AG08395 (cell line): ENCODE measurements around the gene C9orf78.

Experiments
- DNase-seq: peaks from one replicate; pipeline ENCODE4 v3.0.0; 2012; ENCODE audit warnings: mixed read lengths, low spot score

The C9orf78 gene, protein sequence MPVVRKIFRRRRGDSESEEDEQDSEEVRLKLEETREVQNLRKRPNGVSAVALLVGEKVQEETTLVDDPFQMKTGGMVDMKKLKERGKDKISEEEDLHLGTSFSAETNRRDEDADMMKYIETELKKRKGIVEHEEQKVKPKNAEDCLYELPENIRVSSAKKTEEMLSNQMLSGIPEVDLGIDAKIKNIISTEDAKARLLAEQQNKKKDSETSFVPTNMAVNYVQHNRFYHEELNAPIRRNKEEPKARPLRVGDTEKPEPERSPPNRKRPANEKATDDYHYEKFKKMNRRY

DNA sequence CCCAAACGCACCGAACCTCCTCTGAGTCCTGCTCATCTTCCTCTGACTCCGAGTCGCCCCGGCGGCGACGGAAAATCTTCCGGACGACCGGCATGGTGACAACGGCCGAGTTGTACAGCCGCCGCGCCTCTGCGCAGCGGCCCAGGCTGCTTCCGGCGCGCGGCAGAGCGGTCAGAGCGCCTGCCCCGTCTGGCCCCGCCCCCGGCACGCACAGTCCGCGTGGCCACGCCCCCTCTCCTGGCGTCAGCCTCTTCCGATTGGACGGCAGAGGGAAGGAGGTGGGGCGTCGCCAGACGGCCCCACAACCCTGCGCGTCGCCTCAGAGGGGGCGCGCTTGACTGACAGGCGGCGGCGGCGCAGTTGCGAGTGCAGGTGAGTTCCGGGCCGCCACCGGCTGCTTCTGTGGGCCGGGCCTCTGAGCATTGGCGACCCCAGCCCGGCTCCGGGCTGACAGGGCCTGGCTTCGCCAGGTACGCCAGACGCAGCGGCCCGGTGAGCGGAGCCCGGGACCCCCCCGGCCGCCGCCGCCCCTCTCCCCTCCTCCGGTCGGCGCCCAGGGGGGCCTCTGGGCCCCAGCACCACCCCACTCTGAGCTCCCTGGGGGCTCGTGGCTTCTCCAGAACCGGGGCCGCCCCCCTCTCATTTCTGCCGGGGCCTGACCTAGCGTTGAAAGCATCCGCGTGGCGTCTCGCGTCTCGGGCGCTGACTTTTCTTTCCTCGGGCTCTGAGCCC is at the start of gene C9orf78, which contains the start of gene USP20:
Gene C9orf78 (minus strand): TSS at position 148 of the 732 bp plus-strand sequence. CDS start 54 bp downstream, at position 94.
Gene USP20 (plus strand): TSS at position 331 of the 732 bp plus-strand sequence. CDS start 17,098 bp downstream, outside the sequence.
- peak; percentile 99 for DNase-seq

DNA sequence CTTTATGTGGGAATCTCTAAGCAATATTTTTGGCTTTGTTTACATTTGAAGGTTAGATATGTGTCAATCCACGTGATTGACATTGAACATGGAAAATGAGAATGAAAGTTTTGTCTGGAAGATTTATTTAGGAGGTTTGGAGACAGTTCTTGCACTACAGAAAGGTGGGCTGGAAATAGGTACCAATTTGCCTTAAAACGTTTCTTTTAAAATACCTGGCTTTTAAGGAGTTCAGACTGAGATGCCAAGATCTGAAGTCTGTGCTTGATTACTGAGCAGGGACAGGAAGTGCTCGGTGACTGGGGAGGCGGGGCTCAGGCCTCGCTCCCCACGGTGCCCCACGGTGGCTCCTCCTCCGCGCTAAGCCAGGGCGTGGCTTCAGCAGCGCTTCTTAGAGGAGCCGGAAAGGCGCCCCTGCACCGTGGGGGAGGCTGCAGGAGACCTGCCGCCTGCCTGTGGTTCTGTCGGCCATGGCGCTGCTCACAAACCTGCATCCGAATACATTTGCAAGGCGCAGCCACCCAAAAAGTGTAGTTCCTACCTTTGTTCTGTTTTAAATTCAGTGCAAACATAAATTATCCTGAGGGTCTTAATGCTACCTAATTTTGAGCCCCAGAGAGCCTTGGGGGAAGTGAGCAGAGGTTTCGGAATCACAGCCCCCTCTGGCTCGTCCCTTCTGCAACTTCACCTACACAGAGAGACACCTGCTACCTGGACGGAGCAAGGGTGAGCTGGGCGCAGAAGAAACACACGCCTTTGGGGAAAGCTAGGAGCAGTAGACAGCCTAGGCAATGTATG is 49.3 kb upstream of the C9orf78 start:
- DNase-seq, result peak; percentile 90

- no peak for DNase-seq
These were observed 46.7 kb upstream of the C9orf78 start for GRCh38 chr9:129881547-129882324.

GRCh38 chr9:129880654-129881546 is 45.8 kb upstream of the C9orf78 start:
- DNase-seq, result no peak

GRCh38 chr9:129879991-129880653 is 45.0 kb upstream of the C9orf78 start:
- no peak for DNase-seq

GRCh38 chr9:129879103-129879699 is 44.1 kb upstream of the C9orf78 start:
- no peak for DNase-seq

- DNase-seq, result no peak
These were observed 43.2 kb upstream of the C9orf78 start for GRCh38 chr9:129878291-129878690.

- DNase-seq, result no peak
These were observed 41.7 kb upstream of the C9orf78 start for GRCh38 chr9:129876815-129877214.

- DNase-seq, result no peak
These were observed 40.8 kb upstream of the C9orf78 start for GRCh38 chr9:129875687-129876395.

DNA sequence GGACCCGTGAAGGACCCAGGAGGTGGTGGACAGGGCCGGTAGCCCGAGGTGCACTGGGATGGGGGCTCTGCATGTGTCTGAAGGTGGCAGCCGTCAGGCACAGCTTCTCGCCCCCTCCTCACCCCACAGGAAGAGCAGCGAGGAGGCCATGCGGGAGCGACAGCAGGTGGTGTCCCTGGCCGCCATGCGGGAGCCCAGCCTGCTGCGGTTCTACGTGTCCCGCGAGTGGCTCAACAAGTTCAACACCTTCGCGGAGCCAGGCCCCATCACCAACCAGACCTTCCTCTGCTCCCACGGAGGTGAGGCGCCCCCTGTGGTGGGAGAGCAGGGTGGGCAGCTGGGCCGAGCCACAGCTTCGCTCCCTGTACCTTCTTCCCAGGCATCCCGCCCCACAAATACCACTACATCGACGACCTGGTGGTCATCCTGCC is 40.1 kb upstream of the C9orf78 start:
- no peak for DNase-seq

GRCh38 chr9:129874261-129875101 is 39.4 kb upstream of the C9orf78 start:
- DNase-seq, result no peak

DNA sequence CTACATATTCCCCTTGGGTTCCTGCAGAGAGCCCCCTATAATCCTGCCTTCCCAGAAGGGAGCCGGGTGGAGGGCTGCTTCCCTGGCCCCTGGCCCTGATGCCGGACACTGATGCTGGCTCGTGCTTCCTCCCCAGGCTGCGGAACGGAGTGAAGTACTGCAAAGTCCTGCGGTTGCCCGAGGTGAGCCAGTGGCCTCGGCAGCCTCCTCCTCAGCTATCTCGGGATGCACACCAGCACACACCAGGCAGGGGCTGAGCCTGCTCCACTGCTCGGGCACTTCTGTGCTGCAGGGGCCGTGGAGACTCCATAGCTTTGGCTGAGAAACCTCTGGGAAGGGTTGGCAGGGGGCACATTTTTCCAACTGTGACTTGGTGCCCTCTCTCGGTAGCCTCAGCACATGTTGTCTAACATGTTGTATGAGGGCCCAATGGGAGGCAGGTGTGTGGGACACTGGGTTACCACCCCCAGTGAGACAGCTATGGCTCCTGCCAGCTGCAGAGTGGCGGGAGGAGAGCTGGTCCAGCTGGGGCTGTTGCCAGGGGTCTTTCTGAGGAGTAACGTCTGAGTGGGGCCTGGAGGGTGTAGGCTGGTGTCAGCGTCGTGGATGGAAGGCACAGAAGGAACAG is 38.6 kb upstream of the C9orf78 start:
- no peak for DNase-seq

DNA sequence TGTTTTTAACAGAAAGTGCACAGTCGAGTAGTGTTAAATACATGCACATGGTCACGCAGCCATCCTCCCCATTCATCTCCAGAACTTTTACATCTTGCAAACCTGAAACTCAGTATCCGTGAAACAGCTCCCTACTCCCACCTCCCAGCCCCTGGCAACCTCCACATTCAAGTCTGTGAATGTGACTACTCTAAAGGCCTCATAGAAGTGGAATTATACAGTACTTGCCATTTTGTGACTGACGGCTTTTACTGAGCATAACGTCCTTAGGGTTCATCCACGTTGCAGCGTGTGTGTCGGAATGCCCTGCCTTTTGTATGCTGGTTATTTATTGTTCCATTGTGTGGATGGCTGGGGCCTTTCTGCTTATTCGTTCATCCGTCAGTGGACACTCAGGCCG is 36.0 kb upstream of the C9orf78 start:
- no peak for DNase-seq

DNA sequence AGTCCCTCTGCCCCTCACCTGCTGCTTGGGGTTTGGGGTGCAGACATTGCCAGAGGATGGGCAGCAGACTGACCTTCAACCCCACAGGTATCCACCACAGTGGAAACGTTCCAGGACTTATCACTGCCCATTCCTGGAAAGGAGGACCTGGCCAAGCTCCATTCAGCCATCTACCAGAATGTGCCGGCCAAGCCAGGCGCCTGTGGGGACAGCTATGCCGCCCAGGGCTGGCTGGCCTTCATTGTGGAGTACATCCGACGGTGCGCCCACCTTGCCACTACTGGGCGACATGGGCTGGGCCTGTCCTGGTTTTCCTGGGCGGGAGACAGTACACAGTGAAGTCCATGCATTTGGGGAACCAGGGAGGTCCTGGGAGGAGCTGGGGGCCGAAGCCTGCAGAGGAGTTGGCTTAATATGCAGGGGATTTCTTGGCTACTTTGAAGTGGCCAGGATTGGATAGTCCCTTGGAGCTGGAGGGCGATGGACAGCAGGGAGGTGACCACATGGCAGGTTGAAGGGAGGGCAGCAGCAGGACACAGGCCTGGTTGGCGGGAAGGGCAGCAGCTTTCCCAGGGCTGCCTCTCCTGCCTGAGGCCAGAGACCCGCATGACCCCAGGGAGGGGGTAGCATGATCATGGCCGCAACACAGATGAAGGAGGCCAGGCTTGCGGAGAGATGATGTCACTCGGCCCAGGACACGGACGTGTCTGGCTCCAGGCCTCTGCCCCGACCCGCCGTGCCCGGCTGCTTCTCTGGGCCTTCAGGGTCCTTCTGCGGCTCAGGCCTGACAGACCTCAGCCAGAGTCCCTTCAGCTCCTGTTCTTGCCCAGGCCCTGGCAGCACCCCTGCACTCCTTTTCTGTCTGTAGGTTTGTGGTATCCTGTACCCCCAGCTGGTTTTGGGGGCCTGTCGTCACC is 34.8 kb upstream of the C9orf78 start:
- no peak for DNase-seq

DNA sequence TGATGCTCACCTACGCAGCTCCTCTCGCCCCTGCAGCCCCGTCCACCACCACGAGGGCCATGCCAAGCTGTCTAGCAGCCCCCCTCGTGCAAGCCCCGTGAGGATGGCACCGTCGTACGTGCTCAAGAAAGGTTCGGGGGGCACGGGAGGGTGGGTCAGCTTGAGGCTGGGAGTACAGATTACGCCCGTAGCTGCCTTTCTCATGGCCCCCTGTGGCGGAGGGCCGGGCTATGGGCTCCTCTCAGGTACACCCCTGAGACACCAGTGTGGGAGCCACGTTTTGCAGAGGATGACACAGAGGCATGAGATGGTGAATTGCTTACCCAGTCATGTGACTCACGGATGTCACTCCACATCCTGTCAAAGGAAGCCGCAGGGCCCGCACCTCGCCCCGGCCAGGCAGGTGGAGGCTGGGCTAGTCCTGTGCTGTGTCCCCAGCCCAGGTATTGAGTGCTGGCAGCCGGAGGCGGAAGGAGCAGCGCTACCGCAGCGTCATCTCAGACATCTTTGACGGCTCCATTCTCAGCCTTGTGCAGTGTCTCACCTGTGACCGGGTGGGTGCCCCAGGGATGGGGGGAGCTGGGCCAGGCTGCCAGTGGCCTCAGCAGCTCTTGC is 33.9 kb upstream of the C9orf78 start:
- DNase-seq, result no peak
